GM18951 (cell line): ENCODE data around the gene FBN2.
"Not testable (repeated sequence)": the region's sequence is repeated elsewhere in the genome, so short reads cannot be mapped to it uniquely, and the experiment has no call there.

Experiments used
- POLR2A ChIP-seq: IDR thresholded peaks from 4 replicates; pipeline ENCODE4 v1.6.1; 2011; ENCODE audit warnings: mild to moderate bottlenecking; ENCODE audit not compliant: insufficient read length, insufficient read depth; ENCODE audit errors: extremely low read depth
- in situ Hi-C: fragments of 300-500 bp; cut with MboI; formaldehyde crosslinking; loops from one replicate; pipeline ENCODE4 v1.12.0; 2022; ENCODE audit warnings: low sequenced_read_pairs, mixed read lengths, inconsistent platforms; ENCODE audit not compliant: unreplicated experiment

The FBN2 gene

DNA sequence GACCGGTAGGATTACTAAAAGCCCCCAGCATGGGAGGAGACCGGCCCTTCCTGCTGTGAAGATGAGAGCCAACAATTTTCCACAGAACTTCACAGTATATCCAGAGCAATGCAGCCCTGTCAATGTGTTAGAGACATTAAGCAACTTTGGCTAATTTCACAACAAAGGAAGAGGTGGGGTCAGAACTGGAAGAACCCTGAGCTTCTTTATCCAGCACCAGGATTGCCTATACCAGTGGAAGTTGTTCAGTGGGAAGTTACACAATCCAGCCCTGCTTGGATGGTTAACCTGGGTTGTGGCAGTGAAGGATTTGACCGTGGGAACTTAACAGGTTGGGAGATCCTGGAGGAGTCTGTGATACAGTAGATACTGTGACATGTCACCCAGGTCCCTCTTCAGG is 197.0 kb downstream of the FBN2 start:
- in situ Hi-C loops = no loop called here
- TF ChIP-seq POLR2A = no peak

- TF ChIP-seq POLR2A = no peak
- in situ Hi-C loops = no loop called here
Observed at GRCh38 chr5:128340648-128341047, 197.4 kb downstream of the FBN2 start.

DNA sequence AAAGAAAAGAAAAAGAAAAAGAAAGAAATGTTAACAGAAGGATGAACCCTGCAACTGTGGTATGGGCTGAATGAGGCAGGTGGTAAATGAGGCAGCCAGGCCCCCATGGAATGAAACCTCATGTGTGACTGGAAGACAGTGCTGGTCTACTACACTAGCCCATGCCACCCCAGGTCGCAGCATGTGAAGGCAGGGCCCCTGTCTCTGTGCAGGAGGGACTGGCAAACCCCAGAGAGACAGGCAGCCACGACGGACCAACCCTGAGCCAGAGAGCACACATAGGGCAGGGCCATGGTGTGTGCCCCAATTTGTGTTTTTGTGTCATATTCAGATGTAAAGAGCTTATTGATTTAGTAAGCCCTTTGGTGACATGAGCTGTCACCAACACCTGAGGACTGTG is 198.5 kb downstream of the FBN2 start:
- TF ChIP-seq POLR2A = no peak
- in situ Hi-C loops = no loop called here

DNA sequence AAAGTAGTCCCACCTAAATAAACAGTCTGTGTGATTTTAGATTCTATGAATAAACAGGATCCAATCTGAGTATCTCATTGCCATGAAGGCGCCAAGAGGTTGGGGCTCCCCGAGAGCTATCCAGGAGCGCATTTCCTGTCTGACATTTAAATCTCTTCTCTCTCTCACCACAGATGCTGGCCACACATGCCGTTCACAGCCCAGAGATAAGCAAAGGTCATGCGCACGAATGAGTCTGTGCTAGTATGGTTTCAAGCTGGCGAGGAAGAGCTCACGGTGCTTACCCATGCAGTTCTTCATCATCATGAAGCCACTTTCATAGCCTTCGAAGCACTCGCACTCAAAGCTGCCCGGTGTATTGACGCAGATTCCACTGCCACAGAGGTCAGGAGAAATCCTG is 199.4 kb downstream of the FBN2 start:
- in situ Hi-C loops = no loop called here
- no peak for TF ChIP-seq POLR2A

- in situ Hi-C loops = no loop called here
- TF ChIP-seq POLR2A = no peak
Observed at GRCh38 chr5:128335339-128335738, 202.7 kb downstream of the FBN2 start.

DNA sequence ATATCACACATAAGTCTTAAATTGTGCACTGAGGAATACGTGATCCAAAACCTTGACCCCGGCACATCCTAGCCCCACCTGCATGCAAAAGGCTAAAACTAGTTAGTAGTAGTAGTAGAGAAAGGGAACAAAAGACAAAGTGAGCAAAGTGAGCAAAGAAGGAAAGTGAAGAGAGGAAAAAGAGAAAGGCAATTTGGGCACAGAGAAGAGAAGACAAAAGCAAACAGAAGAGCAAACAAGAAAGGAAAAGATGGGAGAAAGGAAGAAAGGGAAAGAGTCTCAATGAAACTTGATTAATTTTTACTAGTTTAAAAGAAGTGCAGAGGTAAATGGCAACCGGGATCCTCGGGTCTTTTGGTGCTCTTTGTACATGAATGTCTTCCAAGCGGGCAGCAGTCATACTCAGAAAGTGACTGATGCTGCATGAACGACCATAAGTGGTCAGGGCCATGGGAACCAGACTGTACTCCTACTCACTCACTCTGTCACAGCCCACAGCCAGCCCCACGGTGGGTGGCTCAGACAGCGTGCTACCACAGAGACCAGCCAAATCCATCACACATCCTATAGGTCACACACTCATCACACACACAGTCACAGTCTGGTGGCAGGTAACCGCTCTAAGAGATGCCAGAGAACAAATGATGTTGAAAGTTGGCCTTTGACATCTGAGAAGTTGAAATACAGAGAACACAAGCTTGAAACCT is 203.9 kb downstream of the FBN2 start:
- TF ChIP-seq POLR2A = no peak
- in situ Hi-C loops = no loop called here

DNA sequence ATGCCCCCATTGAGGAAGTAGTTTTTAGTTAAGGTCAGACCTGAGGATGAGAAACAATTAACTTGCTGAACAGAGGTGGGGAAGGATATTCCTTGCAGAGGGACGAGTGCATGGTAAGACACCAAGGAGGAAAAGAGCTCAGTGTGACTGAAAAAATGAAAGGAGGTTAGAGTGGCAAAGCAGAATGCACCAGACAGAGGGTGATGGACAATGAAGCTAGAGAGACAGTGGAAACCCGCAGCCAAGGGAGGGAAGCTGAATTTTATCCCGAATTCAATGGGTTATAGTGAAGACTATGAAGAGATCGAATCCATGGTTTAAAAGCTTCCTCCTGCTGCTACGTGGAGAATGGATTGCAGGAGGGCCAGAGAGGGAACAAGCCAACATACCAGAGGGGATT is 206.8 kb downstream of the FBN2 start:
- no peak for TF ChIP-seq POLR2A
- in situ Hi-C loops = no loop called here

GRCh38 chr5:128329386-128329939 is 208.6 kb downstream of the FBN2 start:
- in situ Hi-C loops = no loop called here
- no peak for TF ChIP-seq POLR2A

DNA sequence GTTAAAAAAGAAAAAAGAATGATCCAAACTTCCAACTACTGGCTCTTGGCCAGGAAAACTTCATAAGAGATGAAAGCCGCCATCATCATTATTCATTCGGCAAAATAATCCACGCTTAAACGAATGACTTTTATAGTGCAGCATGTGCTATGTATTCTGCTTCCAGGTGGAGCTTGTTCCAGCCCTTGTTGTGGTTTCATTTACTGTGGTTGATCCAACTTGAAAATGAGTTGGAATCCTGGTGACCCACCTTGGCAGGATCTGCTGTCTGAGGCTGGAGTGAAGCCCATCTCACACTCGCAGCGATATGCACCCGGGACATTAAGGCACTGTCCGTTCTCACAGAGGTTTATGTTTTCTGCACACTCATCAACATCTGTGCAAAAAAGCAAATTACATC is 209.6 kb downstream of the FBN2 start:
- TF ChIP-seq POLR2A = no peak
- in situ Hi-C loops = no loop called here

DNA sequence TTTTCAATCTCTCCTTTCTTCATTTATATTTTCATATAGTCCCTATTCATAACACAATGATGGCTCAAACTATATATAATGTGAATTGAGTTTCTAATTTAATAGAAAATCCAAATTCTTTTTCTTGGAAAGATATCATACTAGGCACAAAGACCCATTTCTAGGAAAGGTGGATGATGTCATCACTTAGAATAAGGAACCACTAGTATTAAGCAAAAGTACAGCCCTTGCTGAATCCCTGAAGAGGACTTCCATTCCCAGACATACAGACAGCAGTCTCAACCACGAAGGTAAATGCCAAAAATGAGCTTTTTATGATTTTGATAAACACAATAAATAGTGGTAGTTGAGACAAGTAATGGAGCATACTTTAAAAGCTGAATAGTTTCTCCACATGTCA is 210.0 kb downstream of the FBN2 start:
- in situ Hi-C loops = no loop called here

DNA sequence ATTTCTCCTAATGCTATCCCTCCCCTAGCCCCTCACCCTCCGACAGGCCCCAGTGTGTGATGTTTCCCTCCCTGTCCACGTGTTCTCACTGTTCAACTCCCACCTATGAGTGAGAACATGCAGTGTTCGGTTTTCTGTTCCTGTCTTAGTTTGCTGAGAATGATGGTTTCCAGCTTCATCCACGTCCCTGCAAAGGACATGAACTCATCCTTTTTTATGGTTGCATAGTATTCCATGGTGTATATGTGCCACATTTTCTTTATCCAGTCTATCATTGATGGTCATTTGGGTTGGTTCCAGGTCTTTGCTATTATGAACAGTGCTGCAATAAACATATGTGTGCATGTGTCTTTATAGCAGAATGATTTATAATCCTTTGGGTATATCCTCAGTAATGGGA is 216.6 kb downstream of the FBN2 start:
- in situ Hi-C loops = not testable (repeated sequence)

More for the DNA sequence above, 210.0 kb downstream of the FBN2 start:
- TF ChIP-seq POLR2A = no peak

DNA sequence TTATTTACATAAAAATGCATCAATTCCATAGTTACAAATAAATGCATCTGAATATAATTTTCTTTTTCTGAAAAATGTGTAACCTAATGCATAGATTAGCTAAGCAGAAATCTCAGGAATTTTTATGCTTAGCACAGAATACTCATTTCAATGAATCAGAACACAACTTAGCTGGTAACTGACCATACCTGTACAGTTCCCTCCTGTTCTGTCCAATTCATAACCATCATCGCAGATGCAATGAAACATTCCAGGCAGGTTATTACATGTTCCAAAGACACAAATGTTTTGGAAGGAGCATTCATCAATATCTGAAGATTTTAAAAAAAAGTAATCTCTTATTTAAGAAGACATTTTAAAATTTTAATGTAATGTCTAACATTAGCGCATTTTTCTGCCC is 219.4 kb downstream of the FBN2 start:
- TF ChIP-seq POLR2A = no peak
- in situ Hi-C loops = no loop called here

DNA sequence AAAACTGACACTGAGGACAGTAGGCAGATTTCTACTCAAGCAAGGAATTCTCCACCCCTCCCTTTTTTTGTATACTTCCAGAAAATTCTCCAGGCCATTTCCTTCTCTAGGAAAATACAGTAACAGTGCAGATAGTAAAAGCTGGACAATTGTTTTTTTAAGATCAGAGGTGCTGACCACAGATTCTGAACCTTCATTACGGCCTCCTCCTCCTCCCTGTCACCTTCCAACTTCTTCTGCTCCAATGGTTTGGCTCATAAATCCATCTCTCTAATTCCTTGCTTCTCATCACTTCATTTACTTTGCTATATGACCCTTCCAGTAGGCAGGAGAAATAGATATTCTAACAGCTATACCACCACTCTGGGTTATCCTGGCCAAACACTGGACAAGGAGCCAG is 220.6 kb downstream of the FBN2 start:
- no peak for TF ChIP-seq POLR2A
- in situ Hi-C loops = no loop called here

DNA sequence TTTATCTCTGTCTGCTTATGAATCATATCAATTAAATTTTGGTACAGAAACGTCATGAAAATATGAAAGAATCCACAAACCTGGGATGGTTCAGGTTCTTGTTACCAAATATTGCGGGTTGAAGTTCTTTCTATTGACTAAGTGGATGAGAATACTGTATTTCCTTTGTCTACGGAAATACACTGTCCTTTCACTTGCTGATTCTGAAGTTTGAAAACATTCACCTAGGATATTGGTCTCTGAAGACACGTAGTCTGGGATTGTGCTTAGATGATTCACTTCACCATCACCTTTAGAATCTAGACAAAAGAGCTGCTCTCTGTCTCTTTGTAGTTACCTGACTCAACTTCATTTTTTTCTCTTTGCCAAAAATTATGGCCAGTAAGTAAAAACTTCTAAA is 222.4 kb downstream of the FBN2 start:
- no peak for TF ChIP-seq POLR2A

GRCh38 chr5:128305341-128305740 is 232.7 kb downstream of the FBN2 start:
- no peak for TF ChIP-seq POLR2A
- in situ Hi-C loops = no loop called here

More for the DNA sequence above, 222.4 kb downstream of the FBN2 start:
- in situ Hi-C loops = no loop called here
